Measurements from ENCODE around the gene IL23R.

GRCh38 chr1:67304023-67304422 is 137.8 kb downstream of the IL23R start:
- TF ChIP-seq CTCF (IDR thresholded peaks at IDR 0.05; ENCODE audit: insufficient read depth, low read depth, low read length) (no peak), EZH2 (IDR thresholded peaks at IDR 0.05; ENCODE audit: insufficient read depth, low read length) (no peak)
